OCI-LY3 (cell line): ENCODE measurements around the gene IER5.
A peak's percentile ranks its signal among the peaks of the same experiment; 100 is the strongest.

Source experiments
- H2AFZ ChIP-seq: fragments of 200-600, 300-600 bp; shearing (Covaris generic); 2 replicates; pipeline ENCODE4 v1.6.0; 2014; ENCODE audit warnings: antibody characterized with exemption, low read depth, low read length
- H3K27ac ChIP-seq: fragments of 200-600, 300-600 bp; sonication (generic); 2 replicates; pipeline ENCODE4 v1.5.1; 2014; ENCODE audit warnings: mild to moderate bottlenecking, low read length, moderate library complexity, mixed read lengths
- H3K27me3 ChIP-seq: fragments of 200-600, 300-600 bp; sonication (generic); 2 replicates; pipeline ENCODE4 v1.6.1; 2014; ENCODE audit warnings: low read depth, low read length, mixed read lengths
- H3K36me3 ChIP-seq: fragments of 200-600, 300-600 bp; sonication (generic); replicated peaks from 2 replicates; pipeline ENCODE3; 2014; ENCODE audit warnings: low read depth, low read length, mixed read lengths
- H3K4me1 ChIP-seq: fragments of 300-600, 200-600 bp; sonication (generic); 2 replicates; pipeline ENCODE4 v1.6.1; 2014; ENCODE audit warnings: low read length, mixed read lengths
- H3K4me2 ChIP-seq: fragments of 200-600, 300-600 bp; sonication (generic); 2 replicates; pipeline ENCODE4 v1.6.1; 2014; ENCODE audit warnings: low read length, mixed read lengths
- H3K4me3 ChIP-seq: fragments of 300-600, 200-600 bp; sonication (generic); 2 replicates; pipeline ENCODE4 v1.5.1; 2014; ENCODE audit warnings: antibody characterized with exemption, mild to moderate bottlenecking, low read length, moderate library complexity
- H3K79me2 ChIP-seq: fragments of 300-600, 200-600 bp; shearing (Covaris generic); 2 replicates; pipeline ENCODE4 v1.6.1; 2014; ENCODE audit warnings: mild to moderate bottlenecking, low read length, mixed read lengths
- H3K9ac ChIP-seq: fragments of 300-600, 200-600 bp; shearing (Covaris generic); 2 replicates; pipeline ENCODE4 v1.6.0; 2014; ENCODE audit warnings: mild to moderate bottlenecking, low read length, moderate library complexity
- H3K9me3 ChIP-seq: fragments of 200-600, 300-600 bp; shearing (Covaris generic); 2 replicates; pipeline ENCODE4 v1.6.1; 2014; ENCODE audit warnings: low read length, mixed read lengths; ENCODE audit not compliant: insufficient read depth
- H4K20me1 ChIP-seq: fragments of 200-600, 300-600 bp; sonication (generic); 2 replicates; pipeline ENCODE4 v1.6.1; 2016; ENCODE audit warnings: low read length, mixed read lengths; ENCODE audit not compliant: insufficient read depth
- EZH2phosphoT487 ChIP-seq: fragments of 200-600 bp; shearing (Covaris generic); IDR thresholded peaks from 2 replicates; pipeline ENCODE4 v1.6.1; 2018; ENCODE audit warnings: antibody characterized with exemption, mixed run types, low read depth
- TF ChIP-seq, protein P1 (sequence below): fragments of 200-600, 300-600 bp; sonication (generic); IDR thresholded peaks from 2 replicates; pipeline ENCODE4 v1.5.1; 2014; ENCODE audit warnings: antibody characterized with exemption, low read length, low read depth

The IER5 gene

DNA sequence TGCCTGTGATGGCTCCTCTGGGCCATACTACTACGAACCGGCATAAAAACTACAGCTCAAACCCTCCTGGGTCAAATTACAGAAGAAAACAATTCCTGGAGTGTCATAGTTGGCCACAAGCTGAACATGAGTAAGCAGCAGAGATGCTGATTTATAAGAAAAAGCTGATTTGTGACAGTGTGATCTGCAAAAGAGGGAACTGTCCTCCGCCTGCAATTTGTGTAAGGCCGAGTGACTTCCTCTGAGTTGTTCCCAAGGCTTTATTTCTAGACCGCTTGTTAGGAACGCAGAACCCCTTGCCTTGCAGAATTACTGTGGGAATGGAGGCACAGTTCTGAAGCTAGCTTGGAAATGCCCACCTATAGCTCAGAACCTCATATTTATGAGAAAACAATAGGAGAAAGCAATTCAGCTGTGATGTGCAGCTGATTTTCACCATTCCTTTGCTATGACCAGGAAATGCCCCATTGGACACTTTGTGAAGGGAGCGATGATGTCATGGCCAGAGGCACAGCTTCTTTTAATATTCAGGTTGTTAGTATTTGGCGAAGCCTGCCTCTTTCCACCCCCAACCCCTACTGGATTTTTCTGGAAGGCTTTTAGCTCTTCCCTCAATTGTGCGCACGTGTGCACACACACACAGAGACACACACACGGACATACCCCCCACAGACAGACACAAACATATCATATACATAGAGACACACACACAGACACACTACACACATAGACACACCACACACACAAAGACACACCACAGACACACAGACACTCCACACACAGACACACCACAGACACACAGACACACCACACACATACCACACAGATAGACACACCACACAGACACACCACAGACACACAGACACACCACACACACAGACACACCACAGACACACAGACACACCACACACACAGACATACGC, 47.6 kb downstream of the IER5 start:
- H2AFZ ChIP-seq = peak overlapping the region; percentile 32; the same call in 1 of the 2 replicates
- peak overlapping the region; percentile 75 for H3K4me3 ChIP-seq
- no peaks in the 10 kb centered on the region for H4K20me1 ChIP-seq
- H3K27ac ChIP-seq = peak overlapping the region; percentile 75
- H3K79me2 ChIP-seq = peaks cover 17% of the 10 kb centered on the region
- peak overlapping the region; percentile 96 for H3K4me2 ChIP-seq
- 0 out of 2 replicates have a peak, but pooled peaks cover 6% of the 10 kb centered on the region for H3K27me3 ChIP-seq
- H3K4me1 ChIP-seq = peaks cover 81% of the 10 kb centered on the region
- H3K9ac ChIP-seq = peak overlapping the region; percentile 81
- no peaks in the 10 kb centered on the region for H3K36me3 ChIP-seq
- H3K9me3 ChIP-seq = no peaks in the 10 kb centered on the region
- TF ChIP-seq, protein P1, sequence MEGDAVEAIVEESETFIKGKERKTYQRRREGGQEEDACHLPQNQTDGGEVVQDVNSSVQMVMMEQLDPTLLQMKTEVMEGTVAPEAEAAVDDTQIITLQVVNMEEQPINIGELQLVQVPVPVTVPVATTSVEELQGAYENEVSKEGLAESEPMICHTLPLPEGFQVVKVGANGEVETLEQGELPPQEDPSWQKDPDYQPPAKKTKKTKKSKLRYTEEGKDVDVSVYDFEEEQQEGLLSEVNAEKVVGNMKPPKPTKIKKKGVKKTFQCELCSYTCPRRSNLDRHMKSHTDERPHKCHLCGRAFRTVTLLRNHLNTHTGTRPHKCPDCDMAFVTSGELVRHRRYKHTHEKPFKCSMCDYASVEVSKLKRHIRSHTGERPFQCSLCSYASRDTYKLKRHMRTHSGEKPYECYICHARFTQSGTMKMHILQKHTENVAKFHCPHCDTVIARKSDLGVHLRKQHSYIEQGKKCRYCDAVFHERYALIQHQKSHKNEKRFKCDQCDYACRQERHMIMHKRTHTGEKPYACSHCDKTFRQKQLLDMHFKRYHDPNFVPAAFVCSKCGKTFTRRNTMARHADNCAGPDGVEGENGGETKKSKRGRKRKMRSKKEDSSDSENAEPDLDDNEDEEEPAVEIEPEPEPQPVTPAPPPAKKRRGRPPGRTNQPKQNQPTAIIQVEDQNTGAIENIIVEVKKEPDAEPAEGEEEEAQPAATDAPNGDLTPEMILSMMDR = no peak
- TF ChIP-seq EZH2phosphoT487 = no peak

GRCh38 chr1:181136738-181137122, 48.2 kb downstream of the IER5 start:
- TF ChIP-seq EZH2phosphoT487 = no peak
- TF ChIP-seq, protein P1 = no peak
- H4K20me1 ChIP-seq = no peaks in the 10 kb centered on the region
- H3K27ac ChIP-seq = no peak overlapping the region
- H3K4me3 ChIP-seq = no peak overlapping the region
- H3K27me3 ChIP-seq = 0 out of 2 replicates have a peak, but pooled peaks cover 6% of the 10 kb centered on the region
- H2AFZ ChIP-seq = no peak overlapping the region
- H3K4me1 ChIP-seq = peaks cover 81% of the 10 kb centered on the region
- H3K4me2 ChIP-seq = no peak overlapping the region
- peaks cover 17% of the 10 kb centered on the region for H3K79me2 ChIP-seq
- H3K36me3 ChIP-seq = no peaks in the 10 kb centered on the region
- H3K9ac ChIP-seq = no peak overlapping the region
- H3K9me3 ChIP-seq = no peaks in the 10 kb centered on the region

- H3K4me1 ChIP-seq = peaks cover 82% of the 10 kb centered on the region
- no peak overlapping the region for H3K4me2 ChIP-seq
- TF ChIP-seq, protein P1 = no peak
- TF ChIP-seq EZH2phosphoT487 = no peak
- H3K4me3 ChIP-seq = no peak overlapping the region
- H3K36me3 ChIP-seq = no peaks in the 10 kb centered on the region
- H3K79me2 ChIP-seq = peaks cover 17% of the 10 kb centered on the region
- H3K9ac ChIP-seq = no peak overlapping the region
- H2AFZ ChIP-seq = no peak overlapping the region
- H3K27me3 ChIP-seq = 0 out of 2 replicates have a peak, but pooled peaks cover 6% of the 10 kb centered on the region
- no peaks in the 10 kb centered on the region for H3K9me3 ChIP-seq
- H4K20me1 ChIP-seq = no peaks in the 10 kb centered on the region
- H3K27ac ChIP-seq = no peak overlapping the region
These were observed 48.8 kb downstream of the IER5 start for GRCh38 chr1:181137217-181137743.

DNA sequence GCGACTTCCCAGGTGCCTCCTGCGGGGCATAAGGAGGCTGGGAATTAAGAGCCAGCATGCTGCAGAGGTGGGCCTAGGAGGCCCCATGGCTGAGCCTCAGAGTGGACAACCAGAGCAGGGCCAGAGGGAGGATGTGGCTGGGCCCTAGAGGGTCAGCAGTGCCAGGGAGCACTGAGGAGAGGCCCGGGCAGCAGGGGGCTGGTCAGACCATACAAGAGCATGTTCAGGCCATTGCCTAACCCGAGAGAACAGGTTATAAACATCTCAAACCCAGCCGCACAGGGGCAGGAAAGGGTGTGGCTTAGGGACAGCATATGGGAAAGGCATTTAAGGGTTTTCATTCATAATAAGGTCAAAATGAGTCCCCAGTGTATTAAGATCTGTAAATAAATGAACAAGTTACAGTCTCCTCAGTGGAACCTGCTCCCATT, 51.1 kb downstream of the IER5 start:
- Histone ChIP-seq H3K4me2 (peak overlapping the region; percentile 69), H2AFZ (no peak overlapping the region), H4K20me1 (no peaks in the 10 kb centered on the region)

More for the DNA sequence above, 51.1 kb downstream of the IER5 start:
- peaks cover 20% of the 10 kb centered on the region for H3K27me3 ChIP-seq
- no peak overlapping the region for H3K4me3 ChIP-seq
- H3K36me3 ChIP-seq = no peaks in the 10 kb centered on the region
- 0 out of 2 replicates have a peak overlapping the region, but pooled peaks have one; percentile 1 for H3K9ac ChIP-seq
- H3K4me1 ChIP-seq = peaks cover 68% of the 10 kb centered on the region
- no peaks in the 10 kb centered on the region for H3K9me3 ChIP-seq
- peaks cover 17% of the 10 kb centered on the region for H3K79me2 ChIP-seq
- H3K27ac ChIP-seq = no peak overlapping the region
- TF ChIP-seq, protein P1 = no peak
- TF ChIP-seq EZH2phosphoT487 = no peak
